GM23338 (cell line): ENCODE data around the gene NPHS2. TPM values are rescaled to one million over a fixed set of nuclear protein-coding genes. Genes with fewer than 3 reads are reported as not detected.
"Not testable (repeated sequence)": the region's sequence is repeated elsewhere in the genome, so short reads cannot be mapped to it uniquely, and the experiment has no call there.

ENCODE experiments used
- ATAC-seq: fragments of 200-7000 bp; cut with Tn5 transposase; 3 replicates; pipeline ENCODE4 v1.9.1; 2020
- DNase-seq: peaks from one replicate; pipeline ENCODE4 v3.0.0-alpha.2; 2015; ENCODE audit warnings: low spot score
- H2AFZ ChIP-seq: fragments of 200-600 bp; sonication (generic); 2 replicates; pipeline ENCODE4 v1.8.0; 2016; ENCODE audit warnings: antibody characterized with exemption, mild to moderate bottlenecking, moderate library complexity
- H3F3A ChIP-seq: fragments of 200-600 bp; sonication (generic); replicated peaks from 2 replicates; pipeline ENCODE4 v1.8.0; 2017; ENCODE audit warnings: antibody characterized with exemption, mixed run types, low read depth
- H3K27ac ChIP-seq: fragments of 200-600 bp; sonication (generic); 2 replicates; pipeline ENCODE4 v1.6.1; 2016; ENCODE audit warnings: low read depth
- H3K27me3 ChIP-seq: fragments of 200-600 bp; sonication (generic); 2 replicates; pipeline ENCODE4 v1.8.0; 2016; ENCODE audit warnings: mild to moderate bottlenecking, mixed run types, moderate library complexity; ENCODE audit not compliant: insufficient read depth
- H3K36me3 ChIP-seq: fragments of 200-600 bp; sonication (generic); 2 replicates; pipeline ENCODE4 v1.8.0; 2016; ENCODE audit warnings: mild to moderate bottlenecking; ENCODE audit not compliant: insufficient read depth
- H3K4me1 ChIP-seq: fragments of 200-600 bp; sonication (generic); 2 replicates; pipeline ENCODE4 v1.8.0; 2016; ENCODE audit warnings: mild to moderate bottlenecking, moderate library complexity; ENCODE audit not compliant: insufficient read depth
- H3K4me2 ChIP-seq: fragments of 200-600 bp; sonication (generic); 2 replicates; pipeline ENCODE4 v1.7.1; 2017; ENCODE audit warnings: mixed run types
- H3K4me3 ChIP-seq: fragments of 200-600 bp; sonication (generic); 2 replicates; pipeline ENCODE4 v1.6.1; 2016; ENCODE audit warnings: mixed run types
- H3K79me2 ChIP-seq: fragments of 200-600 bp; sonication (generic); replicated peaks from 2 replicates; pipeline ENCODE4 v1.8.0; 2017; ENCODE audit warnings: mild to moderate bottlenecking; ENCODE audit not compliant: insufficient read depth
- H3K9me2 ChIP-seq: fragments of 200-600 bp; sonication (generic); 2 replicates; pipeline ENCODE4 v1.8.0; 2017; ENCODE audit not compliant: insufficient read depth
- H4K20me1 ChIP-seq: fragments of 200-600 bp; sonication (generic); replicated peaks from 2 replicates; pipeline ENCODE4 v1.8.0; 2017; ENCODE audit warnings: mild to moderate bottlenecking; ENCODE audit not compliant: insufficient read depth
- H3K27ac Mint-ChIP-seq: 2 replicates; pipeline ENCODE4 v1.8.0; 2020; ENCODE audit warnings: inconsistent platforms, mild to moderate bottlenecking, moderate library complexity, mixed read lengths
- H3K27me3 Mint-ChIP-seq: 3 replicates; pipeline ENCODE4 v1.8.0; 2022; ENCODE audit warnings: low read depth, mild to moderate bottlenecking, moderate library complexity, mixed read lengths, inconsistent platforms; ENCODE audit not compliant: insufficient read depth, poor library complexity
- H3K36me3 Mint-ChIP-seq: 3 replicates; pipeline ENCODE4 v1.8.0; 2021; ENCODE audit warnings: low read depth, mild to moderate bottlenecking, inconsistent platforms, moderate library complexity, mixed read lengths
- H3K4me1 Mint-ChIP-seq: 3 replicates; pipeline ENCODE4 v1.8.0; 2020; ENCODE audit warnings: mild to moderate bottlenecking, inconsistent platforms, mixed read lengths
- H3K4me3 Mint-ChIP-seq: 3 replicates; pipeline ENCODE4 v1.8.0; 2021; ENCODE audit warnings: moderate library complexity, mild to moderate bottlenecking, inconsistent platforms, mixed read lengths
- H3K9me3 Mint-ChIP-seq: 3 replicates; pipeline ENCODE4 v1.8.0; 2020; ENCODE audit warnings: moderate library complexity, mild to moderate bottlenecking, inconsistent platforms, mixed read lengths
- EZH2 ChIP-seq: fragments of 200-600 bp; sonication (generic); IDR thresholded peaks from one replicate; pipeline ENCODE4 v1.8.0; 2017; ENCODE audit warnings: antibody characterized with exemption, mild to moderate bottlenecking, low read depth; ENCODE audit not compliant: unreplicated experiment
- EZH2phosphoT487 ChIP-seq: fragments of 200-600 bp; sonication (generic); IDR thresholded peaks from one replicate; pipeline ENCODE4 v1.8.1; 2018; ENCODE audit warnings: antibody characterized with exemption; ENCODE audit not compliant: unreplicated experiment
- JUNB ChIP-seq: IDR thresholded peaks from one replicate; pipeline ENCODE4 v1.6.1; 2016; ENCODE audit warnings: antibody characterized with exemption; ENCODE audit not compliant: unreplicated experiment
- STAT1 ChIP-seq: IDR thresholded peaks from one replicate; pipeline ENCODE4 v1.6.1; 2016; ENCODE audit warnings: antibody characterized with exemption; ENCODE audit not compliant: unreplicated experiment
- ZNF114 ChIP-seq: fragments of 250-450 bp; sonication (Bioruptor Pico); IDR thresholded peaks from 2 replicates; pipeline ENCODE4 v1.5.0; 2020; ENCODE audit warnings: mild to moderate bottlenecking, moderate library complexity
- ZNF331 ChIP-seq: fragments of 250-450 bp; sonication (Bioruptor Pico); IDR thresholded peaks from 2 replicates; pipeline ENCODE4 v1.5.0; 2020; ENCODE audit warnings: low read depth, mild to moderate bottlenecking, moderate library complexity
- ZNF462 ChIP-seq: fragments of 250-450 bp; sonication (Bioruptor Pico); IDR thresholded peaks from 2 replicates; pipeline ENCODE4 v1.5.0; 2020; ENCODE audit warnings: mild to moderate bottlenecking, moderate library complexity
- polyA plus RNA-seq: library from polyadenylated mRNA; unstranded; fragments of >200 nt; fragmentation: Nextera tagmentation; extraction: Ambion mirVana; gene quantifications from 2 replicates; pipeline ENCODE4 v1.2.1, GENCODE V29; 2016
- total RNA-seq: library from RNA; depleted of rRNA; stranded (reverse); fragments of >200 nt; shearing (Covaris generic); gene quantifications from 2 replicates; pipeline ENCODE4 v1.2.3, GENCODE V29; 2014

NPHS2 gene
- total and polyA plus RNA-seq, 2 experiments from 2014 or later = not detected

DNA sequence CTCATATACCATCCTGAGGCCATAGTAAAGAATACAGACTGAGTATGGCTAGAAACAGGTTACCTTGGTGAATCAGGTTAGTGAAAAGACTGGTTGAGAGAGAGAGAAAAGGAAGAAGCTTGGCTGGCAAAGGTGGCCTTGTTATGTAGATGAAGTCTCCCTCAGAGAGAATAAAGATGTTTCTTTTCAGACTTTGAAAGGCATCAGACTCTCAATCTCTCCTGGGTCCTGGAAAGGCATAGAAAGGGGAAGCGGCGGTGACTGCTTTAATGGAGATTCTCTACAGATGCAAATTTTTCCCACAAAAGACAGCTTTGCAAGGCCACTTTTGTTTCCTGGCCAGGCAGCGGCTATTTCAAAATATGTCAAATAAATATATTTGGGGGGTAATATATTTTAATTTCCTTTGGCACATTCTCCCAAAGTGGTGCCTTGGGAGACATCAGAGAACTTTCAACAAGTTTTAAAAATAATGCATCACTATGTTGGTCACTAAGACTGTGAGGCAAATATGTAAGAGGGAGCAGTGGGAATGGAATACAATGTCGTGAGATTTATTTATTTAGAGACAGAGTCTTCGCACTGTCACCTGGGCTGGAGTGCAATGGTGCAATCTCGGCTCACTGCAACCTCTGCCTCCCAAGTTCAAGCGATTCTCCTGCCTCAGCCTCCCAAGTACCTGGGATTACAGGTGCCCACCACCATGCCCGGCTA lies 46.1 kb downstream of the NPHS2 start (continued):
- TF ChIP-seq ZNF462 (CRISPR knock-in tag) (peak; percentile 93), STAT1 (no peak), ZNF331 (CRISPR knock-in tag) (no peak), ZNF114 (no peak), EZH2 (no peak), EZH2phosphoT487 (no peak), JUNB (no peak)

GRCh38 chr1:179518544-179518943 lies 57.2 kb downstream of the NPHS2 start:
- Mint-ChIP-seq H3K9me3 (peaks cover 12% of the 10 kb centered on the region; the same call in 2 of the 3 replicates), H3K4me1 (peaks cover 21% of the 10 kb centered on the region), H3K36me3 (peaks cover 11% of the 10 kb centered on the region; the same call in 2 of the 3 replicates)
- not testable (repeated sequence) for H3K27me3 Mint-ChIP-seq, ATAC-seq, H4K20me1 ChIP-seq, H3K27me3 ChIP-seq, H3K79me2 ChIP-seq, H3K4me3 Mint-ChIP-seq, H3F3A ChIP-seq, DNase-seq, H3K4me2 ChIP-seq, H2AFZ ChIP-seq, H3K27ac ChIP-seq, H3K9me2 ChIP-seq, H3K36me3 ChIP-seq, H3K27ac Mint-ChIP-seq, H3K4me3 ChIP-seq
- H3K4me1 ChIP-seq = peaks cover 10% of the 10 kb centered on the region
